Keratinocyte (primary cell): Measurements from ENCODE around the gene SLC35E2B. TPM values are rescaled to one million over a fixed set of nuclear protein-coding genes. Genes with fewer than 3 reads are reported as not detected.

Experiments
- DNase-seq: peaks from one replicate; pipeline ENCODE4 v3.0.0-alpha.2; 2011; ENCODE audit warnings: low read depth, missing footprints, low spot score
- FAIRE-seq: peaks from 2 replicates; lab custom pipeline; 2011; peaks lifted over from hg19 to GRCh38; lab: Jason Lieb, UNC
- H2AFZ ChIP-seq: 2 replicates; pipeline ENCODE4 v1.6.0; 2012; ENCODE audit warnings: low read length, control low read depth, inconsistent platforms; ENCODE audit not compliant: control insufficient read depth
- H3K27ac ChIP-seq: 2 replicates; pipeline ENCODE4 v1.5.1; 2011; ENCODE audit warnings: low read length; ENCODE audit not compliant: control insufficient read depth, insufficient read depth
- H3K27me3 ChIP-seq: 3 replicates; pipeline ENCODE4 v1.6.0; 2011; ENCODE audit warnings: low read length; ENCODE audit not compliant: control insufficient read depth, insufficient read depth; ENCODE audit errors: extremely low read depth
- H3K36me3 ChIP-seq, 2 experiments: 2 replicates in 1 of 2; 3 replicates in 1 of 2; pipeline ENCODE4 v1.5.1; 2011; ENCODE audit warnings: low read length in 2 of 2, mild to moderate bottlenecking in 1 of 2; ENCODE audit not compliant: control insufficient read depth in 2 of 2, insufficient read depth in 2 of 2; ENCODE audit errors: extremely low read depth in 1 of 2
- H3K4me1 ChIP-seq: 3 replicates; pipeline ENCODE4 v1.5.1; 2011; ENCODE audit warnings: low read length; ENCODE audit not compliant: control insufficient read depth, insufficient read depth; ENCODE audit errors: extremely low read depth
- H3K4me2 ChIP-seq: 3 replicates; pipeline ENCODE4 v1.6.0; 2011; ENCODE audit warnings: low read depth, low read length; ENCODE audit not compliant: control insufficient read depth, insufficient read depth; ENCODE audit errors: extremely low read depth
- H3K4me3 ChIP-seq, 3 experiments: fragments of 200-600 bp in 1 of 3; sonication (generic) in 1 of 3; 2 replicates in 2 of 3; 3 replicates in 1 of 3; pipeline ENCODE4 v1.5.1; 2011 to 2016; ENCODE audit warnings: low read length in 3 of 3, mild to moderate bottlenecking in 3 of 3, control low read depth in 2 of 3, inconsistent platforms in 1 of 3, low read depth in 1 of 3, mixed read lengths in 1 of 3, mixed run types in 1 of 3, moderate library complexity in 1 of 3; ENCODE audit not compliant: control insufficient read depth in 2 of 3, insufficient read depth in 2 of 3; ENCODE audit errors: extremely low read depth in 1 of 3
- H3K79me2 ChIP-seq: 2 replicates; pipeline ENCODE4 v1.6.0; 2012; ENCODE audit warnings: low read length; ENCODE audit not compliant: control insufficient read depth, insufficient read depth
- H3K9ac ChIP-seq: 3 replicates; pipeline ENCODE4 v1.6.0; 2011; ENCODE audit warnings: low read length; ENCODE audit not compliant: control insufficient read depth, insufficient read depth; ENCODE audit errors: extremely low read depth
- H3K9me1 ChIP-seq: 3 replicates; pipeline ENCODE4 v1.6.0; 2011; ENCODE audit warnings: low read length; ENCODE audit not compliant: control insufficient read depth, insufficient read depth; ENCODE audit errors: extremely low read depth
- H3K9me3 ChIP-seq: 2 replicates; pipeline ENCODE4 v1.5.1; 2012; ENCODE audit warnings: low read depth, low read length; ENCODE audit not compliant: control insufficient read depth
- H4K20me1 ChIP-seq: 3 replicates; pipeline ENCODE4 v1.6.0; 2011; ENCODE audit warnings: low read length; ENCODE audit not compliant: control insufficient read depth, insufficient read depth; ENCODE audit errors: extremely low read depth
- EZH2 ChIP-seq: IDR thresholded peaks from one replicate; pipeline ENCODE4 v1.6.1; 2012; ENCODE audit warnings: inconsistent platforms, mild to moderate bottlenecking, low read length, moderate library complexity
- dilution Hi-C: fragments of 300-500 bp; cut with MboI; formaldehyde crosslinking; loops from one replicate; pipeline ENCODE4 v1.7.0; 2020; ENCODE audit warnings: low sequenced_read_pairs; ENCODE audit not compliant: extremely low pct_ligation_motif_present
- polyA plus RNA-seq, 5 experiments: library from polyadenylated mRNA; depleted of rRNA in 3 of 5; stranded (reverse) in 3 of 5; stranded (forward) in 1 of 5; unstranded in 1 of 5; fragments of >200 nt; gene quantifications; 1 replicate in 1 of 5; 2 replicates in 3 of 5; 3 replicates in 1 of 5; pipeline versions ENCODE4 v1.2.1 to v1.2.3, GENCODE V29; 2011 to 2012; ENCODE audit warnings: missing spikeins in 2 of 5, low read depth in 1 of 5, low replicate concordance in 1 of 5
- TF ChIP-seq, protein P1 (sequence below), 3 experiments: IDR thresholded peaks in 1 of 3; conservative IDR thresholded peaks in 1 of 3; optimal IDR thresholded peaks in 1 of 3; 2 replicates in 2 of 3; 3 replicates in 1 of 3; pipeline versions ENCODE3 to v1.5.1; 2011; ENCODE audit warnings: low read length in 3 of 3, mild to moderate bottlenecking in 3 of 3, moderate library complexity in 2 of 3, control low read depth in 1 of 3, inconsistent platforms in 1 of 3; ENCODE audit not compliant: insufficient read depth in 2 of 3; ENCODE audit errors: extremely low read depth in 1 of 3

SLC35E2B gene
- polyA plus RNA-seq, 1 donor (not counting 4 experiments of a cell fraction or from before 2014, with no cell fraction given), result 10.3 TPM

DNA sequence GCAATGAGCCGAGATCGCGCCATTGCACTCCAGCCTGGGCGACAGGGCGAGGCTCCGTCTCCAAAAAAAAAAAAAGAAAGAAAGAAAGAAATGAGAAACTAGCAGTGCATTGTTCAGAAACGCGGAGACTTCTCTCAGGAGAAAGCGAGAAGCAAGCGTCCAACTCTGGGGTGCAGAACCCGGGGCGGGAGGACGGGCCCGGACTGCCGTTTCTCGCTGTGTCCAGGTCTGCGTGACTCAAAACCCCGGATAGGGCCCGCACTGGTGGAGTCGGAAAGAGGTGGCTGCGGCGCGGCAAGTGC lies 77.7 kb downstream of the SLC35E2B start:
- Histone ChIP-seq H3K79me2 (peaks cover 13% of the 10 kb centered on the region), H4K20me1 (no peaks in the 10 kb centered on the region), H3K9me3 (no peaks in the 10 kb centered on the region), H3K27ac (peak overlapping the region; percentile 96), H3K4me2 (peak overlapping the region; percentile 76), H3K9me1 (no peaks in the 10 kb centered on the region), H3K27me3 (no peaks in the 10 kb centered on the region), H2AFZ (peak overlapping the region; percentile 36), H3K36me3 (peaks cover 0 to 3% of the 10 kb centered on the region in 2 experiments), H3K9ac (peak overlapping the region; percentile 96), H3K4me3 (peak overlapping the region; percentile 87 to 96 (median 90)), H3K4me1 (peaks cover 18% of the 10 kb centered on the region)
- no peak for DNase-seq
- TF ChIP-seq EZH2, result no peak
- TF ChIP-seq, protein P1, sequence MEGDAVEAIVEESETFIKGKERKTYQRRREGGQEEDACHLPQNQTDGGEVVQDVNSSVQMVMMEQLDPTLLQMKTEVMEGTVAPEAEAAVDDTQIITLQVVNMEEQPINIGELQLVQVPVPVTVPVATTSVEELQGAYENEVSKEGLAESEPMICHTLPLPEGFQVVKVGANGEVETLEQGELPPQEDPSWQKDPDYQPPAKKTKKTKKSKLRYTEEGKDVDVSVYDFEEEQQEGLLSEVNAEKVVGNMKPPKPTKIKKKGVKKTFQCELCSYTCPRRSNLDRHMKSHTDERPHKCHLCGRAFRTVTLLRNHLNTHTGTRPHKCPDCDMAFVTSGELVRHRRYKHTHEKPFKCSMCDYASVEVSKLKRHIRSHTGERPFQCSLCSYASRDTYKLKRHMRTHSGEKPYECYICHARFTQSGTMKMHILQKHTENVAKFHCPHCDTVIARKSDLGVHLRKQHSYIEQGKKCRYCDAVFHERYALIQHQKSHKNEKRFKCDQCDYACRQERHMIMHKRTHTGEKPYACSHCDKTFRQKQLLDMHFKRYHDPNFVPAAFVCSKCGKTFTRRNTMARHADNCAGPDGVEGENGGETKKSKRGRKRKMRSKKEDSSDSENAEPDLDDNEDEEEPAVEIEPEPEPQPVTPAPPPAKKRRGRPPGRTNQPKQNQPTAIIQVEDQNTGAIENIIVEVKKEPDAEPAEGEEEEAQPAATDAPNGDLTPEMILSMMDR (optimal IDR thresholded peaks at IDR 0.05 in 1 of 3, IDR thresholded peaks at IDR 0.05 in 1 of 3, conservative IDR thresholded peaks at IDR 0.05 in 1 of 3; ENCODE audit: extremely low read depth in 1 of 3, insufficient read depth in 2 of 3, low read length in 3 of 3), result no peak
- no peak for FAIRE-seq
- dilution Hi-C loops, result no loop called here

DNA sequence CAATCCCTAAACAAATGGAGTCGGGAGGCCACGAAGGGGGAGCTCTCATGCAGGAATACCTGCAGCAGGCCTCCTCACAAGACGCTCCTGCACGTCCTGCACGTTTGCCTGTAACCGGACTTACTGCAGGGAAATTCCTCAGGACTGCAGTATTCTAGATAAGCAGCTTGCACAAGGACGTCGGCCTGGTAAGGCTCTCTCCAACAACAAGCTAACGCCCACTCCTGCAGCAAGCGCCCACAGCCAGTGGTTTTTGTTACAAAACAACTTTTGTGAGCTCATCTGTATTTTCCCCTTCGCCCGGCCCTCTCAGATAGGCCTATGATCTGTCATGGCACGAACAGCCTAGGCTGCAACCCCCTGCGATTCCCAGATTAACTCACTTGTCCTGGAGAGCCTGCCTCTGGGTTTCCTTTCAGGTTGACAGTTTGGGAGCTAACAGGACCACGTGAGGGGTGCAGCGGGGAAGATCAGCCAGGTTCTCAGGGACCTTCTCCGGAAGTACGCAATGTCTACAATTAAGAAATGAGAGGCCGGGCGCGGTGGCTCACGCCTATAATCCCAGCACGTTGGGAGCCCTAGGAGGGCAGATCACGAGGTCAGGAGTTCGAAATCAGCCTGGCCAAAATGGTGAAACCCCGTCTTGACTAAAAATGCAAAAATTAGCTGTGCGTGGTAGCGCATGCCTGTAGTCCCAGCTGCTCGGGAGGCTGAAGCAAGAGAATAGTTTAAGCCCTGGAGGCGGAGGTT lies 78.2 kb downstream of the SLC35E2B start:
- FAIRE-seq, result no peak
- peaks cover 0 to 3% of the 10 kb centered on the region in 2 experiments for H3K36me3 ChIP-seq
- no peak for TF ChIP-seq EZH2
- TF ChIP-seq, protein P1 (optimal IDR thresholded peaks at IDR 0.05 in 1 of 3, IDR thresholded peaks at IDR 0.05 in 1 of 3, conservative IDR thresholded peaks at IDR 0.05 in 1 of 3; ENCODE audit: extremely low read depth in 1 of 3, insufficient read depth in 2 of 3, low read length in 3 of 3), result no peak

More for the DNA sequence above, 78.2 kb downstream of the SLC35E2B start:
- no peaks in the 10 kb centered on the region for H3K27me3 ChIP-seq
- peak overlapping the region; percentile 96 for H3K9ac ChIP-seq
- no peaks in the 10 kb centered on the region for H3K9me1 ChIP-seq
- peak overlapping the region; percentile 87 to 96 (median 90) for H3K4me3 ChIP-seq
- dilution Hi-C loops, result no loop called here
- H3K4me1 ChIP-seq, result peaks cover 18% of the 10 kb centered on the region
- peak overlapping the region; percentile 96 for H3K27ac ChIP-seq
- H3K9me3 ChIP-seq, result no peaks in the 10 kb centered on the region
- H4K20me1 ChIP-seq, result no peaks in the 10 kb centered on the region
- peak overlapping the region; percentile 76 for H3K4me2 ChIP-seq
- DNase-seq, result no peak
- no peak overlapping the region for H2AFZ ChIP-seq
- peaks cover 13% of the 10 kb centered on the region for H3K79me2 ChIP-seq
